Neural progenitor cell (in vitro differentiated cells): ENCODE data around the gene ENPEP. TPM values are rescaled to one million over a fixed set of nuclear protein-coding genes. Genes with fewer than 3 reads are reported as not detected.

ENCODE experiments used
- DNase-seq: peaks from one replicate; pipeline ENCODE4 v3.0.0-alpha.2; 2016; ENCODE audit warnings: low spot score
- H2AFZ ChIP-seq: fragments of 200-600 bp; sonication (generic); replicated peaks from 2 replicates; pipeline ENCODE4 v1.6.1; 2016; ENCODE audit warnings: antibody characterized with exemption
- H3F3A ChIP-seq: fragments of 200-600 bp; sonication (generic); 2 replicates; pipeline ENCODE4 v1.6.1; 2016; ENCODE audit warnings: antibody characterized with exemption, low read depth
- H3K27ac ChIP-seq: fragments of 200-600 bp; sonication (generic); 2 replicates; pipeline ENCODE4 v1.5.1; 2016; ENCODE audit warnings: mild to moderate bottlenecking
- H3K27me3 ChIP-seq: fragments of 200-600 bp; sonication (generic); 2 replicates; pipeline ENCODE4 v1.6.1; 2016; ENCODE audit warnings: mild to moderate bottlenecking, moderate library complexity
- H3K36me3 ChIP-seq: fragments of 200-600 bp; sonication (generic); 2 replicates; pipeline ENCODE4 v1.5.1; 2016
- H3K4me1 ChIP-seq: fragments of 200-600 bp; sonication (generic); 2 replicates; pipeline ENCODE4 v1.6.1; 2016; ENCODE audit warnings: mixed run types
- H3K4me2 ChIP-seq: fragments of 200-600 bp; sonication (generic); 2 replicates; pipeline ENCODE4 v1.6.1; 2016
- H3K4me3 ChIP-seq: fragments of 200-600 bp; sonication (generic); 2 replicates; pipeline ENCODE4 v1.5.1; 2016
- H3K79me2 ChIP-seq: fragments of 200-600 bp; sonication (generic); 2 replicates; pipeline ENCODE4 v1.6.1; 2016; ENCODE audit warnings: low read depth
- H3K9ac ChIP-seq: fragments of 200-600 bp; sonication (generic); 2 replicates; pipeline ENCODE4 v1.6.1; 2016
- H3K9me3 ChIP-seq: fragments of 200-600 bp; sonication (generic); 2 replicates; pipeline ENCODE4 v1.5.1; 2016; ENCODE audit warnings: low read depth
- H4K20me1 ChIP-seq: fragments of 200-600 bp; sonication (generic); 2 replicates; pipeline ENCODE4 v1.6.1; 2016; ENCODE audit warnings: low read depth
- H3K27ac Mint-ChIP-seq: 3 replicates; pipeline ENCODE4 v1.8.0; 2021; ENCODE audit warnings: mixed read lengths
- H3K27me3 Mint-ChIP-seq: 2 replicates; pipeline ENCODE4 v1.8.0; 2022; ENCODE audit warnings: low read depth, mild to moderate bottlenecking, inconsistent platforms, moderate library complexity, mixed read lengths; ENCODE audit not compliant: insufficient read depth
- H3K36me3 Mint-ChIP-seq: 3 replicates; pipeline ENCODE4 v1.8.0; 2021; ENCODE audit warnings: mixed read lengths
- H3K4me1 Mint-ChIP-seq: 3 replicates; pipeline ENCODE4 v1.8.0; 2021; ENCODE audit warnings: mixed read lengths
- H3K4me3 Mint-ChIP-seq: 3 replicates; pipeline ENCODE4 v1.8.0; 2021; ENCODE audit warnings: mild to moderate bottlenecking, moderate library complexity, mixed read lengths
- H3K9me3 Mint-ChIP-seq: 3 replicates; pipeline ENCODE4 v1.8.0; 2020; ENCODE audit warnings: mixed read lengths
- CTCF ChIP-seq: fragments of 200-600 bp; sonication (generic); IDR thresholded peaks from 2 replicates; pipeline ENCODE4 v1.5.1; 2017; ENCODE audit warnings: antibody characterized with exemption, mild to moderate bottlenecking
- EZH2 ChIP-seq: fragments of 200-600 bp; sonication (generic); IDR thresholded peaks from 2 replicates; pipeline ENCODE4 v1.6.1; 2017; ENCODE audit warnings: antibody characterized with exemption, mild to moderate bottlenecking, moderate library complexity
- EZH2phosphoT487 ChIP-seq: fragments of 200-600 bp; sonication (generic); IDR thresholded peaks from 2 replicates; pipeline ENCODE4 v1.6.1; 2017; ENCODE audit warnings: antibody characterized with exemption
- total RNA-seq: library from RNA; depleted of rRNA; stranded (reverse); fragments of >200 nt; gene quantifications from 2 replicates; pipeline ENCODE4 v1.2.3, GENCODE V29; 2015; ENCODE audit warnings: low replicate concordance

ENPEP gene
- total RNA-seq, 1 donor from 2014 or later = 1.5 TPM

- Histone ChIP-seq H3F3A (peaks cover 16% of the 10 kb centered on the region), H3K27ac (no peak overlapping the region), H4K20me1 (no peaks in the 10 kb centered on the region), H3K36me3 (no peaks in the 10 kb centered on the region), H3K4me2 (peak overlapping the region; percentile 66), H3K4me3 (no peak overlapping the region), H2AFZ (no peak overlapping the region), H3K4me1 (peaks cover 22% of the 10 kb centered on the region), H3K79me2 (no peaks in the 10 kb centered on the region), H3K27me3 (peaks cover 40% of the 10 kb centered on the region), H3K9me3 (no peaks in the 10 kb centered on the region), H3K9ac (no peak overlapping the region)
- Mint-ChIP-seq H3K27me3 (peaks cover 62% of the 10 kb centered on the region), H3K4me3 (peak overlapping the region; percentile 5), H3K9me3 (no peaks in the 10 kb centered on the region), H3K4me1 (peaks cover 24% of the 10 kb centered on the region), H3K36me3 (no peaks in the 10 kb centered on the region), H3K27ac (no peak overlapping the region)
- TF ChIP-seq EZH2 (no peak), EZH2phosphoT487 (no peak), CTCF (no peak)
- peak; percentile 52 for DNase-seq
These were observed 133.2 kb downstream of the ENPEP start for GRCh38 chr4:110609044-110609750.

- peaks cover 31% of the 10 kb centered on the region for H3K4me1 Mint-ChIP-seq
- Histone ChIP-seq H3K9ac (no peak overlapping the region), H3K4me1 (peaks cover 33% of the 10 kb centered on the region), H3K27ac (no peak overlapping the region), H3K27me3 (peaks cover 54% of the 10 kb centered on the region), H3K79me2 (no peaks in the 10 kb centered on the region), H3K9me3 (no peaks in the 10 kb centered on the region), H3F3A (peaks cover 28% of the 10 kb centered on the region), H2AFZ (no peak overlapping the region), H4K20me1 (no peaks in the 10 kb centered on the region), H3K4me3 (no peak overlapping the region), H3K36me3 (no peaks in the 10 kb centered on the region), H3K4me2 (no peak overlapping the region)
- peaks cover 76% of the 10 kb centered on the region for H3K27me3 Mint-ChIP-seq
- no peak for TF ChIP-seq CTCF
- no peak for TF ChIP-seq EZH2
- TF ChIP-seq EZH2phosphoT487 = no peak
- no peak overlapping the region for H3K4me3 Mint-ChIP-seq
- no peak for DNase-seq
- H3K36me3 Mint-ChIP-seq = no peaks in the 10 kb centered on the region
- H3K9me3 Mint-ChIP-seq = no peaks in the 10 kb centered on the region
- no peak overlapping the region for H3K27ac Mint-ChIP-seq
These were observed 134.6 kb downstream of the ENPEP start for GRCh38 chr4:110610620-110610939.

GRCh38 chr4:110610940-110611831 lies 135.2 kb downstream of the ENPEP start:
- Histone ChIP-seq H3K36me3 (no peaks in the 10 kb centered on the region), H3K4me3 (no peak overlapping the region), H3F3A (peaks cover 34% of the 10 kb centered on the region), H3K4me1 (peaks cover 37% of the 10 kb centered on the region), H3K27ac (no peak overlapping the region), H3K4me2 (no peak overlapping the region), H3K9me3 (no peaks in the 10 kb centered on the region), H4K20me1 (no peaks in the 10 kb centered on the region), H3K27me3 (peaks cover 60% of the 10 kb centered on the region), H2AFZ (no peak overlapping the region), H3K9ac (no peak overlapping the region), H3K79me2 (no peaks in the 10 kb centered on the region)
- TF ChIP-seq CTCF = no peak
- TF ChIP-seq EZH2 = no peak
- no peak for TF ChIP-seq EZH2phosphoT487
- Mint-ChIP-seq H3K27me3 (peaks cover 78% of the 10 kb centered on the region), H3K4me3 (peak overlapping the region; percentile 64), H3K4me1 (peaks cover 36% of the 10 kb centered on the region), H3K27ac (no peak overlapping the region), H3K9me3 (no peaks in the 10 kb centered on the region), H3K36me3 (no peaks in the 10 kb centered on the region)
- no peak for DNase-seq
